Endothelial cell of umbilical vein (primary cell): ENCODE results near the gene BLID. TPM values are rescaled to one million over a fixed set of nuclear protein-coding genes. Genes with fewer than 3 reads are reported as not detected.

Experiments used
- BruUV-seq: library from RNA; stranded (reverse); fragments of 400-500 nt; replicated peaks from 2 replicates; lab custom pipeline; 2021; lab: Mats Ljungman, UMichigan
- CTCF ChIA-PET: fragments of 300-600, 350-600 bp; sonication (Branson Sonifier 250); formaldehyde crosslinking; loops from one replicate; lab custom pipeline; 2021; ENCODE audit warnings: antibody characterized with exemption, inconsistent platforms; lab: Charles Lee
- POLR2A ChIA-PET: fragments of 300-600, 350-600 bp; sonication (Branson Sonifier 250); formaldehyde crosslinking; loops from one replicate; lab custom pipeline; 2021; ENCODE audit warnings: antibody characterized with exemption, inconsistent platforms; lab: Charles Lee
- DNase-seq: peaks from one replicate; pipeline ENCODE4 v3.0.0-alpha.2; 2011; ENCODE audit warnings: low read depth, low spot score
- FAIRE-seq: peaks from 2 replicates; lab custom pipeline; 2011; peaks lifted over from hg19 to GRCh38; lab: Jason Lieb, UNC
- H2AFZ ChIP-seq: 2 replicates; pipeline ENCODE4 v1.6.0; 2012; ENCODE audit warnings: low read depth, low read length, control low read depth, inconsistent platforms
- H3K27ac ChIP-seq: 2 replicates; pipeline ENCODE4 v1.5.1; 2011; ENCODE audit warnings: low read depth, mild to moderate bottlenecking, control low read depth, low read length, moderate library complexity; ENCODE audit not compliant: insufficient read depth
- H3K27me3 ChIP-seq, 2 experiments: 2 replicates each; pipeline versions ENCODE4 v1.6.0 to v1.6.1; 2011; ENCODE audit warnings: low read length in 2 of 2, mixed read lengths in 1 of 2; ENCODE audit not compliant: control insufficient read depth in 2 of 2, insufficient read depth in 2 of 2
- H3K36me3 ChIP-seq, 2 experiments: 2 replicates in 1 of 2; 3 replicates in 1 of 2; pipeline ENCODE4 v1.5.1; 2011; ENCODE audit warnings: low read length in 2 of 2, mild to moderate bottlenecking in 1 of 2, moderate library complexity in 1 of 2; ENCODE audit not compliant: control insufficient read depth in 2 of 2, insufficient read depth in 2 of 2; ENCODE audit errors: extremely low read depth in 1 of 2
- H3K4me1 ChIP-seq: 3 replicates; pipeline ENCODE4 v1.5.1; 2011; ENCODE audit warnings: mild to moderate bottlenecking, low read length; ENCODE audit not compliant: control insufficient read depth, insufficient read depth; ENCODE audit errors: extremely low read depth
- H3K4me2 ChIP-seq: 2 replicates; pipeline ENCODE4 v1.6.1; 2011; ENCODE audit warnings: low read length, control low read depth, mixed read lengths; ENCODE audit not compliant: insufficient read depth
- H3K4me3 ChIP-seq, 3 experiments: fragments of 200-600 bp in 1 of 3; sonication (generic), shearing (Covaris generic) in 1 of 3; replicated peaks in 1 of 3; 2 replicates each; pipeline ENCODE4 v1.5.1; 2011 to 2016; ENCODE audit warnings: control low read depth in 3 of 3, low read length in 3 of 3, mild to moderate bottlenecking in 2 of 3, inconsistent platforms in 1 of 3, low read depth in 1 of 3, moderate library complexity in 1 of 3; ENCODE audit not compliant: insufficient read depth in 1 of 3
- H3K79me2 ChIP-seq: 2 replicates; pipeline ENCODE4 v1.6.0; 2012; ENCODE audit warnings: low read length, inconsistent platforms; ENCODE audit not compliant: control insufficient read depth, insufficient read depth
- H3K9ac ChIP-seq: replicated peaks from 2 replicates; pipeline ENCODE3; 2011; ENCODE audit warnings: low read length, control low read depth; ENCODE audit not compliant: insufficient read depth; ENCODE audit errors: extremely low read depth
- H3K9me1 ChIP-seq: replicated peaks from 3 replicates; pipeline ENCODE4 v1.6.0; 2011; ENCODE audit warnings: mild to moderate bottlenecking, low read length; ENCODE audit not compliant: control insufficient read depth, insufficient read depth; ENCODE audit errors: extremely low read depth
- H3K9me3 ChIP-seq: replicated peaks from 2 replicates; pipeline ENCODE4 v1.5.1; 2012; ENCODE audit warnings: low read length, inconsistent platforms; ENCODE audit not compliant: control insufficient read depth, insufficient read depth
- H4K20me1 ChIP-seq: replicated peaks from 2 replicates; pipeline ENCODE3; 2011; ENCODE audit warnings: mild to moderate bottlenecking, low read length; ENCODE audit not compliant: control insufficient read depth, insufficient read depth; ENCODE audit errors: extremely low read depth
- CTCF ChIP-seq, 2 donors: IDR thresholded peaks; 1 replicate in 1 of 2; 2 replicates in 1 of 2; pipeline ENCODE4 v1.5.1; 2011; ENCODE audit warnings: low read length in 2 of 2, mild to moderate bottlenecking in 2 of 2, moderate library complexity in 2 of 2, control low read depth in 1 of 2, inconsistent platforms in 1 of 2, low read depth in 1 of 2; ENCODE audit not compliant: insufficient read depth in 1 of 2; ENCODE audit errors: extremely low read depth in 1 of 2
- EZH2 ChIP-seq: IDR thresholded peaks from 2 replicates; pipeline ENCODE4 v1.6.1; 2012; ENCODE audit warnings: borderline replicate concordance, low read depth, mild to moderate bottlenecking, moderate library complexity, low read length, inconsistent platforms; ENCODE audit not compliant: severe bottlenecking
- FOS ChIP-seq: IDR thresholded peaks from 2 replicates; pipeline ENCODE4 v1.6.1; 2011; ENCODE audit warnings: mild to moderate bottlenecking, low read length, moderate library complexity, borderline replicate concordance; ENCODE audit not compliant: insufficient read depth
- GATA2 ChIP-seq: IDR thresholded peaks from 2 replicates; pipeline ENCODE4 v1.7.0; 2011; ENCODE audit warnings: low read depth, mild to moderate bottlenecking, moderate library complexity, mixed read lengths, low read length; ENCODE audit not compliant: insufficient read length, insufficient read depth
- JUN ChIP-seq: IDR thresholded peaks from 2 replicates; pipeline ENCODE4 v1.6.1; 2011; ENCODE audit warnings: borderline replicate concordance, low read depth; ENCODE audit not compliant: insufficient read length, insufficient read depth
- MAX ChIP-seq: IDR thresholded peaks from 2 replicates; pipeline ENCODE4 v1.6.1; 2011; ENCODE audit not compliant: insufficient read depth, insufficient read length
- MYC ChIP-seq: IDR thresholded peaks from one replicate; pipeline ENCODE4 v1.6.1; 2011; ENCODE audit warnings: mild to moderate bottlenecking, low read depth, low read length
- POLR2A ChIP-seq: IDR thresholded peaks from 2 replicates; pipeline ENCODE4 v1.6.1; 2012; ENCODE audit warnings: low read depth, mild to moderate bottlenecking, control low read depth, low read length
- POLR2AphosphoS5 ChIP-seq: IDR thresholded peaks from 2 replicates; pipeline ENCODE4 v1.6.1; 2012; ENCODE audit warnings: low read depth, mild to moderate bottlenecking, control low read depth, low read length, moderate library complexity; ENCODE audit not compliant: insufficient read depth
- dilution Hi-C: fragments of 300-500 bp; cut with MboI; formaldehyde crosslinking; loops from one replicate; pipeline ENCODE4 v1.15.0; 2019; ENCODE audit warnings: low sequenced_read_pairs; ENCODE audit not compliant: extremely low pct_ligation_motif_present
- intact Hi-C: fragments of 100-400 bp; cut with micrococcal nuclease; formaldehyde crosslinking; loops from one replicate; pipeline ENCODE4 v1.10.0; 2022
- polyA plus RNA-seq, 4 experiments: library from polyadenylated mRNA; depleted of rRNA in 3 of 4; stranded (reverse) in 3 of 4; unstranded in 1 of 4; fragments of >200 nt; gene quantifications; 2 replicates each; pipeline versions ENCODE4 v1.2.1 to v1.2.3, GENCODE V29; 2011 to 2012; ENCODE audit warnings: missing spikeins in 1 of 4
- total RNA-seq: library from RNA; stranded (reverse); gene quantifications from 2 replicates; pipeline ENCODE4 v1.2.3, GENCODE V29; 2021

BLID gene
- total and polyA plus RNA-seq, 2 donors (not counting 3 experiments of a cell fraction or from before 2014, with no cell fraction given), result 0.12 to 3.5 TPM

GRCh38 chr11:122128146-122128545, 12.1 kb upstream of the BLID start:
- H2AFZ ChIP-seq, result no peak overlapping the region
- no peaks in the 10 kb centered on the region for H3K4me1 ChIP-seq
- H3K27me3 ChIP-seq, result no peaks in the 10 kb centered on the region
- DNase-seq (no peak), FAIRE-seq (no peak)
- H3K4me3 ChIP-seq, result no peak overlapping the region
- no peak overlapping the region for H3K27ac ChIP-seq
- H4K20me1 ChIP-seq, result peaks cover 3% of the 10 kb centered on the region
- peaks cover 0 to 4% of the 10 kb centered on the region in 2 experiments for H3K36me3 ChIP-seq
- peaks cover 92% of the 10 kb centered on the region for H3K79me2 ChIP-seq
- no peak overlapping the region for H3K9ac ChIP-seq
- dilution Hi-C loops, result no loop called here
- no peak for TF ChIP-seq MAX
- TF ChIP-seq CTCF (IDR thresholded peaks at IDR 0.05; ENCODE audit: extremely low read depth in 1 of 2, insufficient read depth in 1 of 2, low read depth in 1 of 2, low read length in 2 of 2), result no peak
- no peak for TF ChIP-seq GATA2
- no peak for TF ChIP-seq POLR2AphosphoS5
- no peak for TF ChIP-seq POLR2A
- TF ChIP-seq JUN, result no peak
- TF ChIP-seq MYC, result no peak
- TF ChIP-seq FOS, result no peak
- TF ChIP-seq EZH2, result no peak
- ChIA-PET POLR2A (no interaction called here), CTCF (interaction anchor here (1.0 to 1.6 kb wide), 2 partner anchors 20 to 74 kb away, joined by 6 to 8 read pairs; no protein-coding TSS in a partner anchor)
- BruUV-seq, result no TSS peak
- intact Hi-C loops, result no loop called here
- no peaks in the 10 kb centered on the region for H3K9me1 ChIP-seq
- no peak overlapping the region for H3K4me2 ChIP-seq
- H3K9me3 ChIP-seq, result no peaks in the 10 kb centered on the region
